C4-2B (cell line): ENCODE measurements around the gene LRRC27.

Experiments used
- ZFX ChIP-seq: fragments of 450-650 bp; IDR thresholded peaks from 2 replicates; pipeline ENCODE4 v1.6.1; 2017
- TF ChIP-seq, protein P1 (sequence below): fragments of 450-650 bp; conservative IDR thresholded peaks from 2 replicates; pipeline ENCODE4 v1.5.1; 2017; ENCODE audit warnings: mild to moderate bottlenecking

DNA sequence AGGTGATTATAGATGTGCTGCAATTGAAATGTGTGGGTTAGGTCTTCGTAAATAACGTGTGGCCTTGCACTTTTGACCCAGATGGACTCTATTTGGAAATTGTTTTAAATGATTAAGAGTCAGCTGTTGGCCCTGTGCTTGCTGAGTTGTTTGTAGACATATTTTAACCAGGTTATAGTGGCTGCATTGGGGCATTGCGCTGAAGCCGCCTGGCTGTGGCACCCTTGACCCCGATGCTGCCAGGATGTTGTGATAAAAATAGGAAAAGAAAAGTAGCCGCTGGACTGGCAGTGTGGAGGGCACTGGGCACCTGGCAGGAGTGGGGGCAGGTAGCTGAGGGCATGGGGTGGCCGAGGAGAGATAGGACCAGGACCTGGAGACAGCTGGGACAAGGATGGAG, 13.4 kb downstream of the LRRC27 start:
- TF ChIP-seq, protein P1, sequence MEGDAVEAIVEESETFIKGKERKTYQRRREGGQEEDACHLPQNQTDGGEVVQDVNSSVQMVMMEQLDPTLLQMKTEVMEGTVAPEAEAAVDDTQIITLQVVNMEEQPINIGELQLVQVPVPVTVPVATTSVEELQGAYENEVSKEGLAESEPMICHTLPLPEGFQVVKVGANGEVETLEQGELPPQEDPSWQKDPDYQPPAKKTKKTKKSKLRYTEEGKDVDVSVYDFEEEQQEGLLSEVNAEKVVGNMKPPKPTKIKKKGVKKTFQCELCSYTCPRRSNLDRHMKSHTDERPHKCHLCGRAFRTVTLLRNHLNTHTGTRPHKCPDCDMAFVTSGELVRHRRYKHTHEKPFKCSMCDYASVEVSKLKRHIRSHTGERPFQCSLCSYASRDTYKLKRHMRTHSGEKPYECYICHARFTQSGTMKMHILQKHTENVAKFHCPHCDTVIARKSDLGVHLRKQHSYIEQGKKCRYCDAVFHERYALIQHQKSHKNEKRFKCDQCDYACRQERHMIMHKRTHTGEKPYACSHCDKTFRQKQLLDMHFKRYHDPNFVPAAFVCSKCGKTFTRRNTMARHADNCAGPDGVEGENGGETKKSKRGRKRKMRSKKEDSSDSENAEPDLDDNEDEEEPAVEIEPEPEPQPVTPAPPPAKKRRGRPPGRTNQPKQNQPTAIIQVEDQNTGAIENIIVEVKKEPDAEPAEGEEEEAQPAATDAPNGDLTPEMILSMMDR, result no peak
- no peak for TF ChIP-seq ZFX
